Thyroid gland (tissue), 4 donors: ENCODE results near the gene PRPF40A.

Experiments
- CTCF ChIP-seq, 6 experiments: fragments of 200-600 bp in 3 of 6; fragments of 450-650 bp in 3 of 6; sonication (generic) in 3 of 6; IDR thresholded peaks; one replicate each; pipeline ENCODE4 v1.5.1; 2016 to 2019; ENCODE audit warnings: antibody characterized with exemption in 6 of 6, mild to moderate bottlenecking in 2 of 6, inconsistent platforms in 1 of 6, moderate library complexity in 1 of 6
- POLR2A ChIP-seq, 2 donors: fragments of 450-650 bp; IDR thresholded peaks; one replicate each; pipeline ENCODE4 v1.6.1; 2017; ENCODE audit warnings: antibody characterized with exemption in 2 of 2, mild to moderate bottlenecking in 2 of 2, moderate library complexity in 1 of 2

DNA sequence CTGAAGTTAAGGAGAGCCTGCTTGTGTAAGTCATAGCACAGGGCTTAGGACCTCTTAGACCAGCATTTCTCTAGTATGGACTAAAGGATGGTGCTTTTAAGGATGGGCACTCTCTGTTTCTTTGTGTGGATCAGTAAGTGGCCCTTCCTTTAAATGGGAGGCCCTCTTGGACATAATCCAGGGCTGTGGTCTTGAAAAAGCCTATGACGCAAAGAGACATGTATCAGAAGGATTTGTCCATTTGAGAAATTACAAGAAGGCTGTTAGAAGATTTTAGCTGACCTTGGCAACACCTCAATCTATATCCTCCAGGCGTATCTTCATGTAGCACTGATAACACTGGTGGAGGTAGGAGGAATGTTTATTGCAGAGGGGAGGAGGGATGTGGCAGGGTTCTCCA is 79.2 kb downstream of the PRPF40A start:
- no peak for TF ChIP-seq CTCF (IDR thresholded peaks at IDR 0.05)
- no peak for TF ChIP-seq POLR2A (IDR thresholded peaks at IDR 0.05)
